Glomerular endothelial cell (primary cell): Measurements from ENCODE around the gene ADCK2. TPM values are rescaled to one million over a fixed set of nuclear protein-coding genes. Genes with fewer than 3 reads are reported as not detected.
A peak's percentile ranks its signal among the peaks of the same experiment; 100 is the strongest.
"Not testable (repeated sequence)": the region's sequence is repeated elsewhere in the genome, so short reads cannot be mapped to it uniquely, and the experiment has no call there.

Source experiments
- DNase-seq: peaks from one replicate; pipeline ENCODE4 v3.0.0-alpha.2; 2011; ENCODE audit warnings: low read depth, low spot score; ENCODE audit errors: extremely low read depth
- total RNA-seq: library from RNA; depleted of rRNA; stranded (reverse); fragments of >200 nt; gene quantifications from 2 replicates; pipeline ENCODE4 v1.2.3, GENCODE V29; 2015

The ADCK2 gene, protein sequence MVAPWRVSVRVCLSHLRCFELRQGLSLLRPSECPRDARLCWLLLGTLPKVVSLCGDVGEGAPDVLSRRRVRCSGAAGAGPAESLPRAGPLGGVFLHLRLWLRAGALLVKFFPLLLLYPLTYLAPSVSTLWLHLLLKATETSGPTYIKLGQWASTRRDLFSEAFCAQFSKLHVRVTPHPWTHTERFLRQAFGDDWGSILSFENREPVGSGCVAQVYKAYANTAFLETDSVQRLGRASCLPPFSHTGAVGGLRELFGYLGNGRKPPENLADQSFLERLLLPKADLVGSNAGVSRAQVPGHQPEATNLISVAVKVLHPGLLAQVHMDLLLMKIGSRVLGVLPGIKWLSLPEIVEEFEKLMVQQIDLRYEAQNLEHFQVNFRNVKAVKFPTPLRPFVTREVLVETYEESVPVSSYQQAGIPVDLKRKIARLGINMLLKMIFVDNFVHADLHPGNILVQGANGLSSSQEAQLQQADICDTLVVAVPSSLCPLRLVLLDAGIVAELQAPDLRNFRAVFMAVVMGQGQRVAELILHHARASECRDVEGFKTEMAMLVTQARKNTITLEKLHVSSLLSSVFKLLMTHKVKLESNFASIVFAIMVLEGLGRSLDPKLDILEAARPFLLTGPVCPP
- 22.5 and 22.8 TPM in 2 replicates for total RNA-seq

DNA sequence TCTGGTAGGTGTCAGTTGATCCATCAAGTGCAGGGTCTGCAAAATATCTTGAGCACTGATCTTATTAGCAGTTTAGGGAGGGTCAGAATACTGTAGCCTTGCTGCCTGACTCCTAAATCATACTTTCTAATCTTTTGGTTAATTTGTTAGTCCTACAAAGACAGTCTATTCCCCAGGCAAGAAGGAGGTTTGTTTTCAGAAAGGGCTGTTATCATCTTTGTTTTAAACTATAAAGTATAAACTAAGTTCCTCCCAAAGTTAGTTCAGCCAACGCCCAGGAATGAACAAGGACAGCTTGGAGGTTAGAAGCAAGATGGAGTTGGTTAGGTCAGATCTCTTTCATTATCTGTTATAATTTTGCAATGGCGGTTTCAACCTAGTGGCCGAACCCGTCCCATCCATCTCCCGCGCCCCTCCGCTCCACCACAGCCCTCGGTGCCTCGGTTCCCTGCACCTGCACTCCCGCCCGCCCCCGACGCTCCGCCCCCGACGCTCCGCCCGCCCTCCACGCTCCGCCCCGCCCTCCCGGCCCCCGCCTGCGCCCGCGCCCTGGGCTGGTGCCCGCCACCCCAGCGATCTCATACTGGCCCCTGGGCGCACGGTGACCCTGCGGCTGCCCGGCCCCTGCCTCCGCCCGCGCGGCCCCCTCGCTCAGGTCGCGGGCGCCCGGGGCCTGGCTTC lies at the start of gene ADCK2:
Gene ADCK2 (plus strand): TSS at position 564 of the 681 bp plus-strand sequence. CDS start 386 bp downstream, outside the sequence.
- DNase-seq = no peak

GRCh38 chr7:140623980-140624379 lies 48.8 kb upstream of the ADCK2 start:
- DNase-seq = no peak

- DNase-seq = no peak
Measured at GRCh38 chr7:140624392-140625191, 48.2 kb upstream of the ADCK2 start.

- not testable (repeated sequence) for DNase-seq
Measured at GRCh38 chr7:140625192-140625558, 47.6 kb upstream of the ADCK2 start.

DNA sequence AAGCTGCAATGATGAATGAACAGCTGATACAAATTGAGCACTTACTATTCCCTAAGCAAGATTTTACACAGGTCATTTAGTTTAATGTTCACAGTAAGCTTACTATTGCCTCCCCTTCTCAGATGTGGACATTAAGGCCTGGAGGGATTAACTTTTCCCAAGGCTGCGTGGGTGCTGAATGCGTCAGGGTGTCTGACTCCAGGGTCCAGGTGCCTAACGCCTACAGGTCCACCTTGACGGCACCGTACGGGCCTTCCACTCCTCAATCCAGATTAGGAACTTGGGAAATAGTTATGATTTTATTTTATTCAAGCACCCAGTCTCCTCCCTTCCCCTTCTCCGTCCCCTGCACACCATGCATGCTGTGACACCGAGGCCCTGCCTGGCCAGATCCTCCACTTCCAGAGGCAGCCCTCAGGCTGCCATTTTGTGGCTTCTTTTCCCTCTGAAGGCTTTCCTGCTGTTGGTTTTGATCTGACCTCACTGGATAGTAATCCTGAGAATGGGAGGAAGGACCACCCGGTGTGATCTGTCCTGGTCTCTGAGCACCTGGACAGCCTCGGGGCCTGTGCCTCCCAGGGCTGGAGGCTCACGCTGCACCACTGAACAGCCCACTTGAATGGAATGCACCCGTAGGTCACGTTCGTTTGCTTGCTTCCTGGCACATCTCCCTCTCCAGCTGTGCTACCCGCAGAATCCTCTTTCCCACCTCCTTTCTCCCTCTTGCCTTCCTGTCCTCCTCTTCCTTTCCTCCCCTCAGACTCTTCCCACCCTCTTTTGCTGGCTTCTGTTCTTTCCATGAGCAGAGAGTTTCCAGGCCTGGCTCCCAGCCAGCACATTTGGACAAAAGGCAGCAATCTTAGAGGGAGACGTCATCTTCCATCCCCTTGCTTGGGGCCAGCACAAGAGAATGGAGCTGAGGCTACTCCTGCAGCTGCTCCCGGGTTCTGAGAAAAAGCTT lies 46.6 kb upstream of the ADCK2 start:
- peak; percentile 14 for DNase-seq

DNA sequence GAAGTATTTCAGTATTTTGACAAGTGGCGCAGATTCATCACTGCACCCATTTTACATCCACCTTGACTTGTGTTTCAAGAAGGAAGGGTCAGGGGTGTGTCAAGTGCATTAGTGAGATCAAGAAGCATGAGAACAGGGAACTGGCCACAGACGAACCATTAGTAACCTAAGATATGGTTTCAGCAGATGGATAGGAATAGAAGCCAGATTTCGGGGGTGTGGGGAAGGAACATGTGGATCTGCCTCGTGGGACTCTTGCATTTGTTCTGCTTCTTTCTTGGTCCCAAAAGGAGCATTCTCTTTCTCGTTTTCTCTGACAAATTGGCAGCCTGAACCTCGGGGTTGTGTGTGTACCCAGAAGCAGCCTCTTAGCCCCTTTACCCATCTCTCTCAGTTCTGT lies 41.7 kb upstream of the ADCK2 start:
- DNase-seq = no peak

DNA sequence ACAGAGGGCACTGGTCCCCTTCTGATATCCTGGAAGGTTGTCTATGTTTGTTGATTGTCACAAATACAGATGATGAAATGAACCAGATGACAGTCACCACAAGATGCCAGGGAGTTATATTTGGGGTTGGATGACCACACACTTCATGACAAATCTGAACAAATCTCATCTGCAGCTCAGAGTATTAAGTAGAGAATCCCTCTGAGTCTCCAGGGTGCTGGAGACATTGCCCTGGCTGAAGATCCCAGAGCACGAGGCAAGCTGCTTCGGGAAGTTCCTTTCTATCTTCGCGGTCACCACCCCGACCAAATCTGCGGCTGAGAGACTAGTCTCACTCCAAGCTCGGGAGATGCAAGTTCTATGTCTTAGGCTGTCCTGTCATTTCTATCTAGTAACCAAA lies 41.1 kb upstream of the ADCK2 start:
- no peak for DNase-seq

- DNase-seq = no peak
Measured at GRCh38 chr7:140635345-140635744, 37.4 kb upstream of the ADCK2 start.

- DNase-seq = no peak
Measured at GRCh38 chr7:140635816-140636215, 36.9 kb upstream of the ADCK2 start.

DNA sequence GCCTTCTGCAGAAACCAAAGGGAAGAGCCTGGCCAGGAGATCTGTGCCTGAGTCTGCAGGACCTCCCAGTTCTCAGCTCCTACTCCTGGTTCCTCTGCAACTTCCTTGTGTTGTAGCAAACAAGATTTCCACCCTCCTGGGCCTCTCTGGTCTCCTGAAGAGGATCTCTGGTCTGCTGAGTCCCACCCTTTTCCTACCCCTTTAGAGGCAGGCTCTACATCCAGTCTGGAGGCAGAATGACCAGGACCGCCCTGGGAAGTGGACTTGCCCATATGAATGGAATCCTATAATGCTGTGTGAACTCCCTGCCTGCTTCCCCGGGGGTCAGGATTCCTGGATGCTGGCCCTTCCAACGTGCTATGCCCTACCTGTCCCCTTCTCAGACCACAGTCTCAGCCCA lies 35.3 kb upstream of the ADCK2 start:
- no peak for DNase-seq

DNA sequence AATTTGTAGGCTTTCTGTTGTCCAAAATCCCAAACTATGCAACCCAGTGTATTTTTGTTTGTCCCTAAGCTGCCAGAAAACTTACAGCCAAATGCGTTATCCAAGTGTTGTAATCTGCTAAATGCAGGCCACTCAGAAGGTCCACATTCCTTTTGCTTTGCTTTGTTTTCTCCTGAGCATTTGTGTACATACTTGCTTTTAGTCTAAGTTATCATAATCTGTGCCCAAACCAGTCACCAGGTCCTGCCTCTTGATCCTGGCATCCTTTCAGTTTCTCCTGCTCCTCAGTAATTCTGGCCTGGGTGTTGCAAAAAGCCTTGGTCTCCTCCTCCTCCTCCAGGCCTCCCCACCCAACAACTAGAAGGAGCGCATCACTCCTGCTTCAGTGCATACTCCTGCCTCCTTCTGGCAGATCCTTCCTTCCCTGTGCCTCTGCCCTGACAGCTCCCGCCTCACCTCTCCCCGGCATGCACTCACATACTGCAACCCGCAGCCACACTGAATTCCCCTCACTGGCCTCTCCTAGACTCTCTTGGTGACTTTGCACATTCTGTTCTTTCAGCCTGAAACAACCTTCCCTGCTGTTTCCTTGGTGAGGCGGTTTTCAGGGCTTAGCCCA lies 34.5 kb upstream of the ADCK2 start:
- DNase-seq = no peak

GRCh38 chr7:140639366-140640053 lies 33.2 kb upstream of the ADCK2 start:
- DNase-seq = no peak

DNA sequence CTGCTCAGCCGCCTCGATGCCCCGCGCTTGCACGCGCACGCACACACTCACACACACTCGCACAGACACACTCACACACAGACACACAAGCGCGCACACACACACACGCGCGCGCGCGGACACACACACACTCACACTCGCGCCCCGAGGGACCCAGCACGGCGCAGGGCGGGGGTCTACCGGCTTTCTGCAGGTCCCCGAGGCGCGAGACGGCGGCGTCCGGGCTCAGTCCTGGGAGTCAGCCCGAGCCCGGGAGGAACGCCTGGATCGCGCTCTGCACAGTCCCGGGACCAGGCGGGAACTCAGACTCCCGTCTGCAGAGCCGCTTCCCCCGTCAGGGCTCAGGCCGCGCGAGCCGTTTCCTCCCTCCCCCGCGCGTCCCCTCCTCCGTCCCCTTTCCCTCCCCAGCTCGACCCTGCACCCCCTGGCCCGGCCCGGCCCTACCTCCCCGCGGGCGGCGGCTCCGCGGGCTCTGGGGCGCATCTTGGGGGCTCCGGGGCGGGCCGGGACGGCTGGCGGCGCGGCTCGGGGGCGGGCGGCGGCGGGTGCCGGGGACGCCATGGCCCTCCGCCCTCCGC lies 32.6 kb upstream of the ADCK2 start:
- DNase-seq = no peak

- DNase-seq = no peak
Measured at GRCh38 chr7:140640727-140641523, 31.8 kb upstream of the ADCK2 start, which contains the start of gene DENND2A. TSS of gene DENND2A (minus strand) at chr7:140640813. CDS start at chr7:140602397, 38,416 bp downstream.

GRCh38 chr7:140641524-140642195 lies 31.1 kb upstream of the ADCK2 start:
- DNase-seq = no peak

DNA sequence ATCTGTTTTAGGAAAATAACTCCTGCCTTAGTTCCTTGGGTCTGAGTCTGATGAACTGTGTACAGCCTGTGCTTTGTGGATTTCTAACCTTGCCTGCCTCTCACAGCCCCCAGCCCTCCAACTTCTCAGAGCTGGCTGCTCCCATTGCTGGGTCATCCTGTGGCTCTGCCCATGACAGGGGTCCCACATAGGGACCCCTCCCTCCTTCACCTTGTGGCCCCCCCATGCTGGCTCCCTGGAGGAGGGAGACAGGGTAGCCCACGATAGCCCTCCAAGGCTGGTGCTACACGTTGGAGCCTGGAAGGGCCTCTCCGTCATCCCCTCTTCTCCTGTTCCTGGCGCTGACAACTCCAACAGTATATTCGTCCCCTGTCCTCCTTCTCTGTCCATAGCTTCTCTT lies 29.3 kb upstream of the ADCK2 start:
- DNase-seq = no peak

- DNase-seq = not testable (repeated sequence)
Measured at GRCh38 chr7:140644761-140645160, 28.0 kb upstream of the ADCK2 start.
